ENCODE measurements around the gene TTC27.

DNA sequence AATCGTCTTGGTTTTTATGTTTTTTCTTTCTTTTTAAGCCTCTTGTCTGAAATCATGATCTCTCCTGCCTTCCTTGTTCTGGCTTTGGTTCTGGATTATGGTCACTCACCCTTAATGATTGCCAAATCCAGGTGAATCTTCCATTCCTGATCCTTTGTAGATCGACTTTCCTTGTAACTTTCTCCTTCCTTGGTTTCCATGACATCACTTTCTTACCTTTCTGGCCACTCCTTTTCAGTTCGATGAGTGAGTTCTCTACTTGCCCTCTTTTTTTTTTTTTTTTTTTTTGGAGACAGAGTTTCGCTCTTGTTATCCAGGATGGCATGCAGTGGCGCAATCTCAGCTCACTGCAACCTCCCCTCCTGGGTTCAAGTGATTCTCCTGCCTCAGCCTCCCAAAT, 179.8 kb downstream of the TTC27 start:
- TF ChIP-seq, protein P1, sequence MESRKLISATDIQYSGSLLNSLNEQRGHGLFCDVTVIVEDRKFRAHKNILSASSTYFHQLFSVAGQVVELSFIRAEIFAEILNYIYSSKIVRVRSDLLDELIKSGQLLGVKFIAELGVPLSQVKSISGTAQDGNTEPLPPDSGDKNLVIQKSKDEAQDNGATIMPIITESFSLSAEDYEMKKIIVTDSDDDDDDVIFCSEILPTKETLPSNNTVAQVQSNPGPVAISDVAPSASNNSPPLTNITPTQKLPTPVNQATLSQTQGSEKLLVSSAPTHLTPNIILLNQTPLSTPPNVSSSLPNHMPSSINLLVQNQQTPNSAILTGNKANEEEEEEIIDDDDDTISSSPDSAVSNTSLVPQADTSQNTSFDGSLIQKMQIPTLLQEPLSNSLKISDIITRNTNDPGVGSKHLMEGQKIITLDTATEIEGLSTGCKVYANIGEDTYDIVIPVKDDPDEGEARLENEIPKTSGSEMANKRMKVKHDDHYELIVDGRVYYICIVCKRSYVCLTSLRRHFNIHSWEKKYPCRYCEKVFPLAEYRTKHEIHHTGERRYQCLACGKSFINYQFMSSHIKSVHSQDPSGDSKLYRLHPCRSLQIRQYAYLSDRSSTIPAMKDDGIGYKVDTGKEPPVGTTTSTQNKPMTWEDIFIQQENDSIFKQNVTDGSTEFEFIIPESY (IDR thresholded peaks at IDR 0.05), result no peak
- TF ChIP-seq, protein P2, sequence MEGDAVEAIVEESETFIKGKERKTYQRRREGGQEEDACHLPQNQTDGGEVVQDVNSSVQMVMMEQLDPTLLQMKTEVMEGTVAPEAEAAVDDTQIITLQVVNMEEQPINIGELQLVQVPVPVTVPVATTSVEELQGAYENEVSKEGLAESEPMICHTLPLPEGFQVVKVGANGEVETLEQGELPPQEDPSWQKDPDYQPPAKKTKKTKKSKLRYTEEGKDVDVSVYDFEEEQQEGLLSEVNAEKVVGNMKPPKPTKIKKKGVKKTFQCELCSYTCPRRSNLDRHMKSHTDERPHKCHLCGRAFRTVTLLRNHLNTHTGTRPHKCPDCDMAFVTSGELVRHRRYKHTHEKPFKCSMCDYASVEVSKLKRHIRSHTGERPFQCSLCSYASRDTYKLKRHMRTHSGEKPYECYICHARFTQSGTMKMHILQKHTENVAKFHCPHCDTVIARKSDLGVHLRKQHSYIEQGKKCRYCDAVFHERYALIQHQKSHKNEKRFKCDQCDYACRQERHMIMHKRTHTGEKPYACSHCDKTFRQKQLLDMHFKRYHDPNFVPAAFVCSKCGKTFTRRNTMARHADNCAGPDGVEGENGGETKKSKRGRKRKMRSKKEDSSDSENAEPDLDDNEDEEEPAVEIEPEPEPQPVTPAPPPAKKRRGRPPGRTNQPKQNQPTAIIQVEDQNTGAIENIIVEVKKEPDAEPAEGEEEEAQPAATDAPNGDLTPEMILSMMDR (IDR thresholded peaks at IDR 0.05; ENCODE audit: low read depth, low read length, missing input control), result no peak
- TF ChIP-seq, protein P3, sequence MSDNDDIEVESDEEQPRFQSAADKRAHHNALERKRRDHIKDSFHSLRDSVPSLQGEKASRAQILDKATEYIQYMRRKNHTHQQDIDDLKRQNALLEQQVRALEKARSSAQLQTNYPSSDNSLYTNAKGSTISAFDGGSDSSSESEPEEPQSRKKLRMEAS (IDR thresholded peaks at IDR 0.05), result no peak
- no peak for TF ChIP-seq RAD21 (IDR thresholded peaks at IDR 0.05)
- no peak for TF ChIP-seq GABPA (IDR thresholded peaks at IDR 0.05 in 1 of 2, conservative IDR thresholded peaks at IDR 0.05 in 1 of 2)
- TF ChIP-seq SP1 (IDR thresholded peaks at IDR 0.05), result no peak
- TF ChIP-seq FOXA1 (IDR thresholded peaks at IDR 0.05), result no peak
- TF ChIP-seq NR2F2 (IDR thresholded peaks at IDR 0.05), result no peak
- TF ChIP-seq, protein P4, sequence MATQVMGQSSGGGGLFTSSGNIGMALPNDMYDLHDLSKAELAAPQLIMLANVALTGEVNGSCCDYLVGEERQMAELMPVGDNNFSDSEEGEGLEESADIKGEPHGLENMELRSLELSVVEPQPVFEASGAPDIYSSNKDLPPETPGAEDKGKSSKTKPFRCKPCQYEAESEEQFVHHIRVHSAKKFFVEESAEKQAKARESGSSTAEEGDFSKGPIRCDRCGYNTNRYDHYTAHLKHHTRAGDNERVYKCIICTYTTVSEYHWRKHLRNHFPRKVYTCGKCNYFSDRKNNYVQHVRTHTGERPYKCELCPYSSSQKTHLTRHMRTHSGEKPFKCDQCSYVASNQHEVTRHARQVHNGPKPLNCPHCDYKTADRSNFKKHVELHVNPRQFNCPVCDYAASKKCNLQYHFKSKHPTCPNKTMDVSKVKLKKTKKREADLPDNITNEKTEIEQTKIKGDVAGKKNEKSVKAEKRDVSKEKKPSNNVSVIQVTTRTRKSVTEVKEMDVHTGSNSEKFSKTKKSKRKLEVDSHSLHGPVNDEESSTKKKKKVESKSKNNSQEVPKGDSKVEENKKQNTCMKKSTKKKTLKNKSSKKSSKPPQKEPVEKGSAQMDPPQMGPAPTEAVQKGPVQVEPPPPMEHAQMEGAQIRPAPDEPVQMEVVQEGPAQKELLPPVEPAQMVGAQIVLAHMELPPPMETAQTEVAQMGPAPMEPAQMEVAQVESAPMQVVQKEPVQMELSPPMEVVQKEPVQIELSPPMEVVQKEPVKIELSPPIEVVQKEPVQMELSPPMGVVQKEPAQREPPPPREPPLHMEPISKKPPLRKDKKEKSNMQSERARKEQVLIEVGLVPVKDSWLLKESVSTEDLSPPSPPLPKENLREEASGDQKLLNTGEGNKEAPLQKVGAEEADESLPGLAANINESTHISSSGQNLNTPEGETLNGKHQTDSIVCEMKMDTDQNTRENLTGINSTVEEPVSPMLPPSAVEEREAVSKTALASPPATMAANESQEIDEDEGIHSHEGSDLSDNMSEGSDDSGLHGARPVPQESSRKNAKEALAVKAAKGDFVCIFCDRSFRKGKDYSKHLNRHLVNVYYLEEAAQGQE (IDR thresholded peaks at IDR 0.05), result no peak
- TF ChIP-seq HNF4A (conservative IDR thresholded peaks at IDR 0.05), result no peak
- no peak for TF ChIP-seq JUND (IDR thresholded peaks at IDR 0.05)
- no peak for TF ChIP-seq EGR1 (IDR thresholded peaks at IDR 0.05; ENCODE audit: low read depth in 2 of 2)
- TF ChIP-seq, protein P5, sequence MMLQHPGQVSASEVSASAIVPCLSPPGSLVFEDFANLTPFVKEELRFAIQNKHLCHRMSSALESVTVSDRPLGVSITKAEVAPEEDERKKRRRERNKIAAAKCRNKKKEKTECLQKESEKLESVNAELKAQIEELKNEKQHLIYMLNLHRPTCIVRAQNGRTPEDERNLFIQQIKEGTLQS (IDR thresholded peaks at IDR 0.05), result no peak
- TF ChIP-seq TAF1 (conservative IDR thresholded peaks at IDR 0.05), result no peak

Data from liver (tissue), 3 donors.